IMR-90 (cell line): ENCODE measurements around the gene RGMB. TPM values are rescaled to one million over a fixed set of nuclear protein-coding genes. Genes with fewer than 3 reads are reported as not detected.

Experiments
- ATAC-seq: fragments of 200-7000 bp; cut with Tn5 transposase; 2 replicates; pipeline ENCODE4 v1.9.1; 2020; ENCODE audit warnings: low read depth, mild to moderate bottlenecking, moderate library complexity
- BruUV-seq: library from RNA; stranded (reverse); fragments of 400-500 nt; replicated peaks from 2 replicates; lab custom pipeline; 2021; lab: Mats Ljungman, UMichigan
- CTCF ChIA-PET: fragments of 300-600 bp; formaldehyde crosslinking; extraction: SDS; loops from one replicate; lab custom pipeline; 2021; ENCODE audit warnings: antibody characterized with exemption; lab: Yijun Ruan, JAX
- POLR2A ChIA-PET: fragments of 300-600 bp; sonication (Branson Sonifier 250); formaldehyde crosslinking; loops from one replicate; lab custom pipeline; 2022; ENCODE audit warnings: antibody characterized with exemption; ENCODE audit not compliant: unreplicated experiment; lab: Charles Lee
- DNase-seq: peaks from one replicate; pipeline ENCODE4 v3.0.0; 2013
- H2AFZ ChIP-seq: replicated peaks from 2 replicates; pipeline ENCODE3; 2013; ENCODE audit warnings: low read length, mild to moderate bottlenecking; ENCODE audit not compliant: poor library complexity
- H2AK5ac ChIP-seq: 2 replicates; pipeline ENCODE4 v1.6.1; 2013; ENCODE audit warnings: low read depth, low read length, inconsistent platforms
- H2AK9ac ChIP-seq: replicated peaks from 2 replicates; pipeline ENCODE3; 2013; ENCODE audit warnings: mild to moderate bottlenecking, low read depth, low read length, moderate library complexity; ENCODE audit not compliant: poor library complexity
- H2BK120ac ChIP-seq: 2 replicates; pipeline ENCODE4 v1.6.1; 2013; ENCODE audit warnings: low read depth, low read length, inconsistent platforms
- H2BK15ac ChIP-seq: 3 replicates; pipeline ENCODE4 v1.6.1; 2013; ENCODE audit warnings: low read depth, low read length, inconsistent platforms
- H2BK20ac ChIP-seq: 2 replicates; pipeline ENCODE4 v1.6.1; 2013; ENCODE audit warnings: low read depth, mild to moderate bottlenecking, inconsistent platforms, low read length, moderate library complexity
- H2BK5ac ChIP-seq: 2 replicates; pipeline ENCODE4 v1.6.1; 2013; ENCODE audit warnings: mild to moderate bottlenecking, low read depth, low read length, inconsistent platforms; ENCODE audit not compliant: poor library complexity, severe bottlenecking
- H3K14ac ChIP-seq: replicated peaks from 2 replicates; pipeline ENCODE4 v1.6.1; 2013; ENCODE audit warnings: low read depth, low read length, inconsistent platforms
- H3K18ac ChIP-seq: 2 replicates; pipeline ENCODE4 v1.6.1; 2013; ENCODE audit warnings: low read depth, low read length, control low read depth
- H3K23ac ChIP-seq: 2 replicates; pipeline ENCODE4 v1.6.1; 2013; ENCODE audit warnings: low read depth, low read length, inconsistent platforms
- H3K27ac ChIP-seq: 2 replicates; pipeline ENCODE4 v1.5.1; 2013; ENCODE audit warnings: mild to moderate bottlenecking, control low read depth, low read length; ENCODE audit not compliant: insufficient read depth
- H3K27me3 ChIP-seq: 2 replicates; pipeline ENCODE4 v1.6.1; 2013; ENCODE audit warnings: low read length; ENCODE audit not compliant: control insufficient read depth, insufficient read depth
- H3K36me3 ChIP-seq: 2 replicates; pipeline ENCODE4 v1.6.1; 2013; ENCODE audit warnings: low read length, mixed read lengths; ENCODE audit not compliant: control insufficient read depth, insufficient read depth
- H3K4ac ChIP-seq: 2 replicates; pipeline ENCODE4 v1.6.1; 2013; ENCODE audit warnings: low read depth, low read length, inconsistent platforms
- H3K4me1 ChIP-seq: 2 replicates; pipeline ENCODE4 v1.6.1; 2013; ENCODE audit warnings: low read length, mixed read lengths; ENCODE audit not compliant: control insufficient read depth, insufficient read depth
- H3K4me2 ChIP-seq: 2 replicates; pipeline ENCODE4 v1.6.1; 2013; ENCODE audit warnings: low read depth, mild to moderate bottlenecking, control low read depth, low read length, moderate library complexity
- H3K4me3 ChIP-seq: 2 replicates; pipeline ENCODE4 v1.5.1; 2013; ENCODE audit warnings: low read depth, mild to moderate bottlenecking, control low read depth, low read length, moderate library complexity; ENCODE audit not compliant: insufficient read depth
- H3K56ac ChIP-seq: 2 replicates; pipeline ENCODE4 v1.6.1; 2013; ENCODE audit warnings: low read length, inconsistent platforms; ENCODE audit not compliant: insufficient read depth; ENCODE audit errors: extremely low read depth
- H3K79me1 ChIP-seq, 2 experiments: 2 replicates each; pipeline ENCODE4 v1.6.1; 2013; ENCODE audit warnings: low read length in 2 of 2, inconsistent platforms in 1 of 2, low read depth in 1 of 2
- H3K9ac ChIP-seq: 2 replicates; pipeline ENCODE4 v1.6.1; 2013; ENCODE audit warnings: low read depth, low read length, control low read depth
- H3K9me1 ChIP-seq: 2 replicates; pipeline ENCODE4 v1.6.1; 2013; ENCODE audit warnings: low read length, inconsistent platforms; ENCODE audit not compliant: insufficient read depth
- H3K9me3 ChIP-seq: 2 replicates; pipeline ENCODE4 v1.6.1; 2013; ENCODE audit warnings: low read length; ENCODE audit not compliant: control insufficient read depth, insufficient read depth
- H4K20me1 ChIP-seq: 2 replicates; pipeline ENCODE4 v1.6.1; 2013; ENCODE audit warnings: low read length, inconsistent platforms; ENCODE audit not compliant: insufficient read depth
- H4K5ac ChIP-seq: 2 replicates; pipeline ENCODE4 v1.6.1; 2013; ENCODE audit warnings: mild to moderate bottlenecking, low read depth, low read length, control low read depth
- H4K8ac ChIP-seq, 2 experiments: 2 replicates each; pipeline ENCODE4 v1.6.1; 2013; ENCODE audit warnings: low read depth in 2 of 2, low read length in 2 of 2, control low read depth in 1 of 2, inconsistent platforms in 1 of 2
- H4K91ac ChIP-seq: 2 replicates; pipeline ENCODE4 v1.6.1; 2013; ENCODE audit warnings: low read depth, low read length, inconsistent platforms; ENCODE audit not compliant: insufficient read depth
- BHLHE40 ChIP-seq: fragments of 150-350 bp; IDR thresholded peaks from 2 replicates; pipeline ENCODE4 v1.6.1; 2016; ENCODE audit warnings: mild to moderate bottlenecking, low read depth, low read length
- CEBPB ChIP-seq: IDR thresholded peaks from 2 replicates; pipeline ENCODE4 v1.6.1; 2012; ENCODE audit warnings: low read depth, low read length, improper control_type of control experiment
- FOS ChIP-seq: fragments of 150-350 bp; IDR thresholded peaks from 2 replicates; pipeline ENCODE4 v1.6.1; 2016; ENCODE audit warnings: low read depth, low read length
- MXI1 ChIP-seq: IDR thresholded peaks from 2 replicates; pipeline ENCODE4 v1.6.1; 2012; ENCODE audit warnings: low read depth, mild to moderate bottlenecking, low read length, moderate library complexity, borderline replicate concordance
- NFE2L2 ChIP-seq: fragments of 150-350 bp; IDR thresholded peaks from 2 replicates; pipeline ENCODE4 v1.6.1; 2016; ENCODE audit warnings: low read depth, mild to moderate bottlenecking, low read length
- SMC3 ChIP-seq: fragments of 150-350 bp; IDR thresholded peaks from 2 replicates; pipeline ENCODE4 v1.6.1; 2016; ENCODE audit warnings: low read depth, mild to moderate bottlenecking, antibody characterized with exemption, low read length, moderate library complexity
- WGBS, 2 experiments: methylation state at CpG; one replicate each; pipeline versions ENCODE4 v1.1.5 to v1.1.7; 2013; ENCODE audit warnings: missing lambda C conversion rate in 2 of 2; ENCODE audit not compliant: insufficient read length in 1 of 2; ENCODE audit errors: extremely low coverage in 2 of 2; 5-methylcytosine and 5-hydroxymethylcytosine counted together
- dilution Hi-C: fragments of 300-500 bp; cut with HindIII; formaldehyde crosslinking; loops from one replicate; pipeline ENCODE4 v1.14.3; 2018; ENCODE audit warnings: low sequenced_read_pairs; ENCODE audit not compliant: unreplicated experiment
- in situ Hi-C: fragments of 300-500 bp; cut with MboI; formaldehyde crosslinking; loops from 3 replicates; pipeline ENCODE4 v1.14.3; 2019; ENCODE audit warnings: low sequenced_read_pairs, inconsistent platforms, mixed read lengths
- intact Hi-C: fragments of 100-400 bp; cut with micrococcal nuclease; formaldehyde crosslinking; loops from 2 replicates; pipeline ENCODE4 v1.10.0; 2022
- polyA plus RNA-seq, 3 experiments: library from polyadenylated mRNA; depleted of rRNA; stranded (reverse); fragments of >200 nt; gene quantifications; 2 replicates each; pipeline ENCODE4 v1.2.3, GENCODE V29; 2012; ENCODE audit warnings: low replicate concordance in 1 of 3
- total RNA-seq: library from RNA; depleted of rRNA; stranded (reverse); fragments of >200 nt; gene quantifications from 2 replicates; pipeline ENCODE4 v1.2.3, GENCODE V29; 2012
- TF ChIP-seq, protein P1 (sequence below): fragments of 150-350 bp; IDR thresholded peaks from 2 replicates; pipeline ENCODE4 v1.6.1; 2017; ENCODE audit warnings: mild to moderate bottlenecking, antibody characterized with exemption, low read length, low read depth
- TF ChIP-seq, protein P2 (sequence below): fragments of 150-350 bp; IDR thresholded peaks from 2 replicates; pipeline ENCODE4 v1.6.1; 2016; ENCODE audit warnings: low read depth, mild to moderate bottlenecking, low read length, moderate library complexity, borderline replicate concordance

RGMB gene
- total and polyA plus RNA-seq, 2 of the 4 experiments (the other 2 are of a cell fraction): 74.4 to 129 TPM

DNA sequence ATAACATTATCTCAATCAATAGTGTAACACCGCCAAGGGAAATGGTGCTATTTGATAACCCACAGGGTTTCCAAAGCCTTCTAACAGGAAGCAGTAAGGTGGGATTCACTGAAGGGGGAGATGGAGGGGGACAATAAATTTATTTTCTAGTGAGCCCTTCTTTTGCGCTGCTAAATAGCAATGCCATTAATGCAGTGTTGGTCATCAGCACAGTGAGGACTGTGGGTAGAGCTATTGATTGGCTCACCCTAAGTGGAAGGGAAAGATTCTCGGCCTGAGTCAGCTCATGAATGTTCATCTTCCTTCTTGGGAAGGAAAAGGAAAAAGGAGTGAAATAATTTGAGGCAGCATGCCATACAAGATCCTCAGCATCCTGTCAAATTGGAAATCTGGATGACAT, 25.4 kb downstream of the RGMB start:
- intact Hi-C loops: loop anchor here (5.0 kb wide), 1 partner anchor 233 kb away; no protein-coding TSS in a partner anchor
- POLR2A ChIA-PET: no interaction called here
- no peak for ATAC-seq

More for the DNA sequence above, 25.4 kb downstream of the RGMB start:
- H3K23ac ChIP-seq: no peak overlapping the region
- DNase-seq: no peak
- H4K91ac ChIP-seq: no peak overlapping the region
- no peak overlapping the region for H2BK15ac ChIP-seq
- 100% methylated on average over 2 of the region's 3 CpGs; no CpG with 5 or more reads in 1 of the 2 experiments for WGBS, 2 experiments
- H3K9ac ChIP-seq: no peak overlapping the region
- dilution Hi-C loops (no loop called here), in situ Hi-C loops (loop anchor here (25.0 kb wide), 1 partner anchor 1262 kb away; no protein-coding TSS in a partner anchor)
- no peak for TF ChIP-seq FOS
- no peak for TF ChIP-seq NFE2L2
- TF ChIP-seq, protein P1, sequence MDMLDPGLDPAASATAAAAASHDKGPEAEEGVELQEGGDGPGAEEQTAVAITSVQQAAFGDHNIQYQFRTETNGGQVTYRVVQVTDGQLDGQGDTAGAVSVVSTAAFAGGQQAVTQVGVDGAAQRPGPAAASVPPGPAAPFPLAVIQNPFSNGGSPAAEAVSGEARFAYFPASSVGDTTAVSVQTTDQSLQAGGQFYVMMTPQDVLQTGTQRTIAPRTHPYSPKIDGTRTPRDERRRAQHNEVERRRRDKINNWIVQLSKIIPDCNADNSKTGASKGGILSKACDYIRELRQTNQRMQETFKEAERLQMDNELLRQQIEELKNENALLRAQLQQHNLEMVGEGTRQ: no peak
- no peak for TF ChIP-seq CEBPB
- TF ChIP-seq BHLHE40: no peak
- TF ChIP-seq, protein P2, sequence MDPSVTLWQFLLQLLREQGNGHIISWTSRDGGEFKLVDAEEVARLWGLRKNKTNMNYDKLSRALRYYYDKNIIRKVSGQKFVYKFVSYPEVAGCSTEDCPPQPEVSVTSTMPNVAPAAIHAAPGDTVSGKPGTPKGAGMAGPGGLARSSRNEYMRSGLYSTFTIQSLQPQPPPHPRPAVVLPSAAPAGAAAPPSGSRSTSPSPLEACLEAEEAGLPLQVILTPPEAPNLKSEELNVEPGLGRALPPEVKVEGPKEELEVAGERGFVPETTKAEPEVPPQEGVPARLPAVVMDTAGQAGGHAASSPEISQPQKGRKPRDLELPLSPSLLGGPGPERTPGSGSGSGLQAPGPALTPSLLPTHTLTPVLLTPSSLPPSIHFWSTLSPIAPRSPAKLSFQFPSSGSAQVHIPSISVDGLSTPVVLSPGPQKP: no peak
- TF ChIP-seq MXI1: no peak
- no peak for TF ChIP-seq SMC3
- H2BK20ac ChIP-seq: no peak overlapping the region
- H2BK120ac ChIP-seq: no peak overlapping the region
- H2AK9ac ChIP-seq: no peak overlapping the region
- H3K9me3 ChIP-seq: no peaks in the 10 kb centered on the region
- H2BK5ac ChIP-seq: no peak overlapping the region
- no peak overlapping the region for H3K27ac ChIP-seq
- H4K20me1 ChIP-seq: peaks cover 37% of the 10 kb centered on the region
- H3K4me1 ChIP-seq: no peaks in the 10 kb centered on the region
- no peak overlapping the region for H3K4me3 ChIP-seq
- H3K14ac ChIP-seq: no peak overlapping the region
- H3K4me2 ChIP-seq: no peak overlapping the region
- H3K4ac ChIP-seq: no peak overlapping the region
- H3K9me1 ChIP-seq: peaks cover 13% of the 10 kb centered on the region
- CTCF ChIA-PET: interaction anchor here (0.6 kb wide), 1 partner anchor 11 kb away, joined by 4 read pairs; no protein-coding TSS in a partner anchor
- no peak overlapping the region for H4K8ac ChIP-seq
- peaks cover 16 to 28% of the 10 kb centered on the region in 2 experiments for H3K79me1 ChIP-seq
- no peak overlapping the region for H3K56ac ChIP-seq
- BruUV-seq: no TSS peak
- no peak overlapping the region for H2AFZ ChIP-seq
- H3K36me3 ChIP-seq: peaks cover 8% of the 10 kb centered on the region
- no peak overlapping the region for H3K18ac ChIP-seq
- H3K27me3 ChIP-seq: no peaks in the 10 kb centered on the region
- no peak overlapping the region for H4K5ac ChIP-seq
- H2AK5ac ChIP-seq: no peak overlapping the region
